ENCODE results near the gene KCTD16.

The KCTD16 gene

DNA sequence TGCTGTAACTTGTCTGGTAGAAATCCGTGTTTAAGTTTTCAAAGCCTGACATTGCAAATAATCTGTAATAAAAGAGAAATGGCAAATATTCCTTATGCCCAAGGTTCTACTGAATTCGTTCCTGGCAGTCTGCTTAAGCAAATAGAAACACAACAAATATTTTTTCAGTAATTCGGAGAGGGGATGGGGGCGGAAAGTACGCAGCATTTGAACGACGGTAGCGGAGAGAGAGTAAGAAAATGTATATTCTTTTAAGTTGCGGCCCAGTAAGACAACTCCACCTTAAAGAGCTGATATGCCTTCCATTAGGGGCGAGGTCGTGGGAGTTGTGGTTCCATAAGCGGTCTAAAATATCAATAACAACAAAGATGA, 783 bp upstream of the KCTD16 start:
- no peak for DNase-seq (ENCODE audit: extremely low spot score)
- CTCF ChIA-PET: interaction anchor here (1.3 kb wide), 1 partner anchor 27 kb away, joined by 3 read pairs; no protein-coding TSS in a partner anchor
- TF ChIP-seq BHLHE40 (IDR thresholded peaks at IDR 0.05; ENCODE audit: borderline replicate concordance) (no peak), ZNF384 (IDR thresholded peaks at IDR 0.05) (no peak), FOXA1 (IDR thresholded peaks at IDR 0.05) (no peak), LEF1 (IDR thresholded peaks at IDR 0.05; ENCODE audit: borderline replicate concordance) (no peak), HDGF (IDR thresholded peaks at IDR 0.05; ENCODE audit: borderline replicate concordance) (no peak), TARDBP (IDR thresholded peaks at IDR 0.05) (no peak), ARNT (IDR thresholded peaks at IDR 0.05) (no peak), FOXM1 (IDR thresholded peaks at IDR 0.05; ENCODE audit: borderline replicate concordance) (no peak), FOXK2 (IDR thresholded peaks at IDR 0.05) (no peak), CTBP1 (IDR thresholded peaks at IDR 0.05; ENCODE audit: borderline replicate concordance) (no peak), ELF4 (IDR thresholded peaks at IDR 0.05) (no peak), NFRKB (IDR thresholded peaks at IDR 0.05) (no peak)
- TF ChIP-seq, protein P1, sequence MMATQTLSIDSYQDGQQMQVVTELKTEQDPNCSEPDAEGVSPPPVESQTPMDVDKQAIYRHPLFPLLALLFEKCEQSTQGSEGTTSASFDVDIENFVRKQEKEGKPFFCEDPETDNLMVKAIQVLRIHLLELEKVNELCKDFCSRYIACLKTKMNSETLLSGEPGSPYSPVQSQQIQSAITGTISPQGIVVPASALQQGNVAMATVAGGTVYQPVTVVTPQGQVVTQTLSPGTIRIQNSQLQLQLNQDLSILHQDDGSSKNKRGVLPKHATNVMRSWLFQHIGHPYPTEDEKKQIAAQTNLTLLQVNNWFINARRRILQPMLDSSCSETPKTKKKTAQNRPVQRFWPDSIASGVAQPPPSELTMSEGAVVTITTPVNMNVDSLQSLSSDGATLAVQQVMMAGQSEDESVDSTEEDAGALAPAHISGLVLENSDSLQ (IDR thresholded peaks at IDR 0.05): no peak
- POLR2A ChIA-PET: interaction anchor here (0.6 to 1.9 kb wide), 9 partner anchors 10 to 1160 kb away, joined by 3 to 17 read pairs (median 3); no protein-coding TSS in a partner anchor

- no peak for DNase-seq (ENCODE audit: extremely low spot score)
- ChIA-PET CTCF (interaction anchor here (0.6 kb wide), 1 partner anchor 30 kb away, joined by 3 read pairs; no protein-coding TSS in a partner anchor), POLR2A (no interaction called here)
- TF ChIP-seq HDGF (IDR thresholded peaks at IDR 0.05; ENCODE audit: borderline replicate concordance) (no peak), FOXA1 (IDR thresholded peaks at IDR 0.05) (no peak), FOXK2 (IDR thresholded peaks at IDR 0.05) (no peak)
These were observed 3.1 kb downstream of the KCTD16 start for GRCh38 chr5:144173766-144174165.

- TF ChIP-seq SP1 (IDR thresholded peaks at IDR 0.05): no peak
- no peak for TF ChIP-seq SUZ12 (IDR thresholded peaks at IDR 0.05)
- TF ChIP-seq FOXA1 (IDR thresholded peaks at IDR 0.05): no peak
- no peak for TF ChIP-seq FOXK2 (IDR thresholded peaks at IDR 0.05)
- TF ChIP-seq, protein P1 (IDR thresholded peaks at IDR 0.05): no peak
- no peak for TF ChIP-seq ARNT (IDR thresholded peaks at IDR 0.05)
- no peak for TF ChIP-seq NFRKB (IDR thresholded peaks at IDR 0.05)
- no peak for TF ChIP-seq BHLHE40 (IDR thresholded peaks at IDR 0.05; ENCODE audit: borderline replicate concordance)
- TF ChIP-seq ZNF384 (IDR thresholded peaks at IDR 0.05): no peak
- no peak for TF ChIP-seq LEF1 (IDR thresholded peaks at IDR 0.05; ENCODE audit: borderline replicate concordance)
- TF ChIP-seq HDGF (IDR thresholded peaks at IDR 0.05; ENCODE audit: borderline replicate concordance): no peak
- no peak for TF ChIP-seq ELF4 (IDR thresholded peaks at IDR 0.05)
- TF ChIP-seq TARDBP (IDR thresholded peaks at IDR 0.05): no peak
- TF ChIP-seq L3MBTL2 (conservative IDR thresholded peaks at IDR 0.05): no peak
- TF ChIP-seq FOXM1 (IDR thresholded peaks at IDR 0.05; ENCODE audit: borderline replicate concordance): no peak
- no peak for TF ChIP-seq CTBP1 (IDR thresholded peaks at IDR 0.05; ENCODE audit: borderline replicate concordance)
- ChIA-PET POLR2A (no interaction called here), CTCF (no interaction called here)
- no peak for DNase-seq (ENCODE audit: extremely low spot score)
These were observed 6.9 kb downstream of the KCTD16 start for GRCh38 chr5:144177548-144177947.

GRCh38 chr5:144179226-144179625, 8.6 kb downstream of the KCTD16 start:
- CTCF ChIA-PET: no interaction called here
- TF ChIP-seq TARDBP (IDR thresholded peaks at IDR 0.05) (no peak), FOXM1 (IDR thresholded peaks at IDR 0.05; ENCODE audit: borderline replicate concordance) (no peak), FOXK2 (IDR thresholded peaks at IDR 0.05) (no peak), HDGF (IDR thresholded peaks at IDR 0.05; ENCODE audit: borderline replicate concordance) (no peak), L3MBTL2 (conservative IDR thresholded peaks at IDR 0.05) (no peak), NFRKB (IDR thresholded peaks at IDR 0.05) (no peak), SUZ12 (IDR thresholded peaks at IDR 0.05) (no peak), LEF1 (IDR thresholded peaks at IDR 0.05; ENCODE audit: borderline replicate concordance) (no peak), BHLHE40 (IDR thresholded peaks at IDR 0.05; ENCODE audit: borderline replicate concordance) (no peak), ARNT (IDR thresholded peaks at IDR 0.05) (no peak), ELF4 (IDR thresholded peaks at IDR 0.05) (no peak), SP1 (IDR thresholded peaks at IDR 0.05) (no peak), ZNF384 (IDR thresholded peaks at IDR 0.05) (no peak), FOXA1 (IDR thresholded peaks at IDR 0.05) (no peak), CTBP1 (IDR thresholded peaks at IDR 0.05; ENCODE audit: borderline replicate concordance) (no peak)
- TF ChIP-seq, protein P1 (IDR thresholded peaks at IDR 0.05): no peak
- no peak for DNase-seq (ENCODE audit: extremely low spot score)
- POLR2A ChIA-PET: no interaction called here

- ChIA-PET POLR2A (no interaction called here), CTCF (no interaction called here)
- TF ChIP-seq ELF4 (IDR thresholded peaks at IDR 0.05): no peak
- TF ChIP-seq L3MBTL2 (conservative IDR thresholded peaks at IDR 0.05): no peak
- no peak for TF ChIP-seq BHLHE40 (IDR thresholded peaks at IDR 0.05; ENCODE audit: borderline replicate concordance)
- no peak for TF ChIP-seq FOXK2 (IDR thresholded peaks at IDR 0.05)
- no peak for TF ChIP-seq ARNT (IDR thresholded peaks at IDR 0.05)
- no peak for TF ChIP-seq FOXM1 (IDR thresholded peaks at IDR 0.05; ENCODE audit: borderline replicate concordance)
- no peak for TF ChIP-seq ZNF384 (IDR thresholded peaks at IDR 0.05)
- no peak for TF ChIP-seq LEF1 (IDR thresholded peaks at IDR 0.05; ENCODE audit: borderline replicate concordance)
- no peak for TF ChIP-seq CTBP1 (IDR thresholded peaks at IDR 0.05; ENCODE audit: borderline replicate concordance)
- TF ChIP-seq HDGF (IDR thresholded peaks at IDR 0.05; ENCODE audit: borderline replicate concordance): no peak
- TF ChIP-seq, protein P1 (IDR thresholded peaks at IDR 0.05): no peak
- TF ChIP-seq SP1 (IDR thresholded peaks at IDR 0.05): no peak
- no peak for TF ChIP-seq NFRKB (IDR thresholded peaks at IDR 0.05)
- peak; percentile 10 for DNase-seq (ENCODE audit: extremely low spot score)
These were observed 12.7 kb downstream of the KCTD16 start for GRCh38 chr5:144183254-144183889.
